Activated effector memory CD4-positive, alpha-beta T cell treated with Interleukin-2 at 50 U/mL for 16 hours (primary cell): ENCODE measurements around the gene ENTPD2.
A peak's percentile ranks its signal among the peaks of the same experiment; 100 is the strongest.

Experiments
- DNase-seq: peaks from one replicate; pipeline ENCODE4 v3.0.0-alpha.2; 2020

The ENTPD2 gene

GRCh38 chr9:137053944-137054931 lies at the start of gene ENTPD2:
Gene ENTPD2, minus strand, starts transcription at chr9:137054061. Its CDS starts 64 bp downstream, at chr9:137053997.
- DNase-seq = peak; percentile 24

GRCh38 chr9:137103206-137103999 lies 49.5 kb upstream of the ENTPD2 start:
- no peak for DNase-seq

GRCh38 chr9:137099231-137099630 lies 45.4 kb upstream of the ENTPD2 start:
- DNase-seq = no peak

- no peak for DNase-seq
These were observed 44.1 kb upstream of the ENTPD2 start for GRCh38 chr9:137097761-137098462.

GRCh38 chr9:137096785-137097546 lies 43.1 kb upstream of the ENTPD2 start:
- no peak for DNase-seq

GRCh38 chr9:137095664-137096517 lies 42.0 kb upstream of the ENTPD2 start:
- peak; percentile 80 for DNase-seq

- no peak for DNase-seq
These were observed 35.5 kb upstream of the ENTPD2 start for GRCh38 chr9:137089232-137089947.

GRCh38 chr9:137088121-137088520 lies 34.3 kb upstream of the ENTPD2 start:
- DNase-seq = no peak

- no peak for DNase-seq
These were observed 33.6 kb upstream of the ENTPD2 start for GRCh38 chr9:137087409-137087925.

- peak; percentile 99 for DNase-seq
These were observed 32.9 kb upstream of the ENTPD2 start, which contains the start of gene MAN1B1 for GRCh38 chr9:137086531-137087408. Gene MAN1B1, plus strand, starts transcription at chr9:137086985. Its CDS starts 15 bp downstream, at chr9:137087000.

GRCh38 chr9:137085920-137086530 lies 32.2 kb upstream of the ENTPD2 start:
- DNase-seq = peak; percentile 18

- DNase-seq = no peak
These were observed 30.7 kb upstream of the ENTPD2 start for GRCh38 chr9:137084526-137084925.

- DNase-seq = no peak
These were observed 29.6 kb upstream of the ENTPD2 start for GRCh38 chr9:137083394-137084004.

GRCh38 chr9:137082925-137083290 lies 29.0 kb upstream of the ENTPD2 start:
- no peak for DNase-seq

- no peak for DNase-seq
These were observed 28.5 kb upstream of the ENTPD2 start for GRCh38 chr9:137082222-137082924.

GRCh38 chr9:137080260-137081122 lies 26.6 kb upstream of the ENTPD2 start:
- DNase-seq = no peak

GRCh38 chr9:137079401-137079787 lies 25.5 kb upstream of the ENTPD2 start:
- no peak for DNase-seq
